K562 (cell line): ENCODE data around the gene SNRPD2. TPM values are rescaled to one million over a fixed set of nuclear protein-coding genes. Genes with fewer than 3 reads are reported as not detected.
A peak's percentile ranks its signal among the peaks of the same experiment; 100 is the strongest.

Experiments used
- ATF4 ChIP-seq: fragments of 450-650 bp; formaldehyde crosslinking; IDR thresholded peaks from 2 replicates; pipeline ENCODE4 v1.4.0; 2022; ENCODE audit warnings: mild to moderate bottlenecking, moderate library complexity
- BRCA1 ChIP-seq, 2 experiments: fragments of 450-650 bp in 1 of 2; sonication (generic) in 1 of 2; formaldehyde crosslinking in 1 of 2; IDR thresholded peaks; 2 replicates each; pipeline versions ENCODE4 v1.5.0 to v1.6.1; 2017 to 2020; ENCODE audit warnings: mild to moderate bottlenecking in 1 of 2, missing genetic modification reagents in 1 of 2
- CBX2 ChIP-seq: fragments of 200-600 bp; sonication (generic); IDR thresholded peaks from one replicate; pipeline ENCODE4 v1.6.1; 2012; ENCODE audit warnings: mild to moderate bottlenecking, low read length, inconsistent platforms; ENCODE audit not compliant: insufficient read depth, poor library complexity, severe bottlenecking
- COPS2 ChIP-seq: fragments of 450-650 bp; conservative IDR thresholded peaks from 2 replicates; pipeline ENCODE4 v1.6.1; 2016; ENCODE audit warnings: mild to moderate bottlenecking, moderate library complexity
- ELF1 ChIP-seq: fragments of 200-800 bp; sonication (Bioruptor generic); IDR thresholded peaks from 2 replicates; pipeline ENCODE4 v1.6.1; 2016; ENCODE audit warnings: missing genetic modification characterization, missing compliant biosample characterization
- FOSL1 ChIP-seq: fragments of 200-800 bp; sonication (Bioruptor generic); conservative IDR thresholded peaks from 2 replicates; pipeline ENCODE4 v1.6.1; 2016; ENCODE audit warnings: missing genetic modification characterization, missing compliant biosample characterization
- KDM4B ChIP-seq, 2 experiments: fragments of 450-650 bp in 1 of 2; sonication (generic) in 1 of 2; IDR thresholded peaks; 2 replicates each; pipeline ENCODE4 v1.6.1; 2016 to 2017; ENCODE audit warnings: borderline replicate concordance in 2 of 2, antibody characterized with exemption in 1 of 2, low read depth in 1 of 2, mild to moderate bottlenecking in 1 of 2
- KHSRP ChIP-seq: fragments of 450-650 bp; IDR thresholded peaks from 2 replicates; pipeline ENCODE4 v1.6.1; 2017
- MAX ChIP-seq: sonication (generic); formaldehyde crosslinking; IDR thresholded peaks from 2 replicates; pipeline ENCODE4 v1.9.0; 2022; ENCODE audit warnings: mild to moderate bottlenecking, missing genetic modification reagents
- NEUROD1 ChIP-seq: fragments of 150-350 bp; IDR thresholded peaks from 2 replicates; pipeline ENCODE4 v1.6.1; 2014; ENCODE audit warnings: borderline replicate concordance, low read length, low read depth; ENCODE audit not compliant: partially characterized antibody
- RBFOX2 ChIP-seq: fragments of 200-400 bp; formaldehyde crosslinking; IDR thresholded peaks from 2 replicates; pipeline ENCODE4 v1.6.1; 2017; ENCODE audit warnings: low read depth, mild to moderate bottlenecking, low read length, moderate library complexity
- SMAD3 ChIP-seq: fragments of 450-650 bp; formaldehyde crosslinking; conservative IDR thresholded peaks from 2 replicates; pipeline ENCODE4 v1.4.0; 2020; ENCODE audit warnings: mild to moderate bottlenecking
- SPI1 ChIP-seq: IDR thresholded peaks from 2 replicates; pipeline ENCODE4 v1.6.1; 2011; ENCODE audit warnings: low read depth, low read length, control low read depth, borderline replicate concordance
- TGIF2 ChIP-seq: sonication (generic); formaldehyde crosslinking; IDR thresholded peaks from 2 replicates; pipeline ENCODE4 v1.8.1; 2022; ENCODE audit warnings: mild to moderate bottlenecking, missing genetic modification reagents, moderate library complexity
- ZKSCAN8 ChIP-seq: fragments of 200-800 bp; sonication (Bioruptor generic); IDR thresholded peaks from 2 replicates; pipeline ENCODE4 v1.6.1; 2016; ENCODE audit warnings: missing genetic modification characterization, missing compliant biosample characterization
- ZNF324 ChIP-seq: fragments of 250-450 bp; sonication (Bioruptor Pico); IDR thresholded peaks from 2 replicates; pipeline ENCODE4 v1.4.0; 2020; ENCODE audit warnings: mild to moderate bottlenecking
- ZNF444 ChIP-seq: fragments of 250-450 bp; sonication (Bioruptor Pico); IDR thresholded peaks from 2 replicates; pipeline ENCODE4 v1.4.0; 2020; ENCODE audit warnings: mild to moderate bottlenecking, moderate library complexity
- ZNF445 ChIP-seq: fragments of 250-450 bp; sonication (Bioruptor Pico); IDR thresholded peaks from 2 replicates; pipeline ENCODE4 v1.4.0; 2020; ENCODE audit warnings: low read depth, mild to moderate bottlenecking, moderate library complexity
- ZNF707 ChIP-seq: fragments of 250-450 bp; sonication (Bioruptor Pico); conservative IDR thresholded peaks from 2 replicates; pipeline ENCODE4 v1.8.0; 2022; ENCODE audit warnings: inconsistent platforms, mild to moderate bottlenecking, moderate library complexity
- ZNF785 ChIP-seq: fragments of 250-450 bp; sonication (Bioruptor Pico); IDR thresholded peaks from 2 replicates; pipeline ENCODE4 v1.4.0; 2020; ENCODE audit warnings: mild to moderate bottlenecking
- polyA plus RNA-seq, 8 experiments: library from polyadenylated mRNA; depleted of rRNA in 4 of 8; stranded (reverse) in 5 of 8; unstranded in 3 of 8; fragments of >200 nt; fragmentation: Nextera tagmentation in 2 of 8; fragmentation: Illumina TruSeq in 1 of 8; extraction: Ambion mirVana in 2 of 8; extraction: Trizol in 1 of 8; gene quantifications; 2 replicates each; pipeline versions ENCODE4 v1.2.1 to v1.2.3, GENCODE V29; 2011 to 2014; ENCODE audit warnings: inconsistent platforms in 1 of 8, missing spikeins in 1 of 8
- total RNA-seq, 7 experiments: library from RNA; depleted of rRNA in 6 of 7; stranded (reverse); fragments of >200 nt in 6 of 7; fragmentation: Illumina TruSeq in 2 of 7; extraction: Trizol in 2 of 7; gene quantifications; 2 replicates each; pipeline versions ENCODE4 v1.2.1 to v1.2.3, GENCODE V29; 2011 to 2021; ENCODE audit warnings: low replicate concordance in 1 of 7
- TF ChIP-seq, protein P1 (sequence below): fragments of 450-650 bp; IDR thresholded peaks from 2 replicates; pipeline ENCODE4 v1.6.1; 2016
- TF ChIP-seq, protein P2 (sequence below), 2 experiments: fragments of 150-350 bp in 1 of 2; IDR thresholded peaks; 2 replicates each; pipeline ENCODE4 v1.6.1; 2012 to 2016; ENCODE audit warnings: low read depth in 2 of 2, low read length in 2 of 2, mild to moderate bottlenecking in 1 of 2, moderate library complexity in 1 of 2

Gene SNRPD2
- total and polyA plus RNA-seq, 9 of the 15 experiments (the other 6 are each of a cell fraction or from before 2014, with no cell fraction given) = 728 to 4,411 (median 1,029) TPM

- TF ChIP-seq ZNF785 (CRISPR knock-in tag) (no peak), ZKSCAN8 (CRISPR knock-in tag) (no peak), NEUROD1 (no peak), ELF1 (peak; percentile 80), MAX (CRISPR knock-in tag) (peak; percentile 34; the same call in 1 of the 2 replicates), CBX2 (no peak), ZNF707 (CRISPR knock-in tag) (no peak), SPI1 (peak; percentile 52; the same call in 1 of the 2 replicates), ZNF445 (CRISPR knock-in tag) (no peak), COPS2 (no peak), ZNF324 (CRISPR knock-in tag) (no peak), ATF4 (no peak), BRCA1 (IDR thresholded peaks at IDR 0.05) (no peak), BRCA1 (CRISPR knock-in tag; IDR thresholded peaks at IDR 0.05) (0 out of 2 replicates have a peak, but pooled peaks have one; percentile 49), KHSRP (no peak), FOSL1 (tag) (no peak), ZNF444 (CRISPR knock-in tag) (no peak), KDM4B (IDR thresholded peaks at IDR 0.05; ENCODE audit: borderline replicate concordance in 2 of 2, low read depth in 1 of 2) (no peak), SMAD3 (CRISPR knock-in tag) (no peak), TGIF2 (CRISPR knock-in tag) (no peak), RBFOX2 (peak; percentile 68)
- TF ChIP-seq, protein P1, sequence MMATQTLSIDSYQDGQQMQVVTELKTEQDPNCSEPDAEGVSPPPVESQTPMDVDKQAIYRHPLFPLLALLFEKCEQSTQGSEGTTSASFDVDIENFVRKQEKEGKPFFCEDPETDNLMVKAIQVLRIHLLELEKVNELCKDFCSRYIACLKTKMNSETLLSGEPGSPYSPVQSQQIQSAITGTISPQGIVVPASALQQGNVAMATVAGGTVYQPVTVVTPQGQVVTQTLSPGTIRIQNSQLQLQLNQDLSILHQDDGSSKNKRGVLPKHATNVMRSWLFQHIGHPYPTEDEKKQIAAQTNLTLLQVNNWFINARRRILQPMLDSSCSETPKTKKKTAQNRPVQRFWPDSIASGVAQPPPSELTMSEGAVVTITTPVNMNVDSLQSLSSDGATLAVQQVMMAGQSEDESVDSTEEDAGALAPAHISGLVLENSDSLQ = no peak
- TF ChIP-seq, protein P2, sequence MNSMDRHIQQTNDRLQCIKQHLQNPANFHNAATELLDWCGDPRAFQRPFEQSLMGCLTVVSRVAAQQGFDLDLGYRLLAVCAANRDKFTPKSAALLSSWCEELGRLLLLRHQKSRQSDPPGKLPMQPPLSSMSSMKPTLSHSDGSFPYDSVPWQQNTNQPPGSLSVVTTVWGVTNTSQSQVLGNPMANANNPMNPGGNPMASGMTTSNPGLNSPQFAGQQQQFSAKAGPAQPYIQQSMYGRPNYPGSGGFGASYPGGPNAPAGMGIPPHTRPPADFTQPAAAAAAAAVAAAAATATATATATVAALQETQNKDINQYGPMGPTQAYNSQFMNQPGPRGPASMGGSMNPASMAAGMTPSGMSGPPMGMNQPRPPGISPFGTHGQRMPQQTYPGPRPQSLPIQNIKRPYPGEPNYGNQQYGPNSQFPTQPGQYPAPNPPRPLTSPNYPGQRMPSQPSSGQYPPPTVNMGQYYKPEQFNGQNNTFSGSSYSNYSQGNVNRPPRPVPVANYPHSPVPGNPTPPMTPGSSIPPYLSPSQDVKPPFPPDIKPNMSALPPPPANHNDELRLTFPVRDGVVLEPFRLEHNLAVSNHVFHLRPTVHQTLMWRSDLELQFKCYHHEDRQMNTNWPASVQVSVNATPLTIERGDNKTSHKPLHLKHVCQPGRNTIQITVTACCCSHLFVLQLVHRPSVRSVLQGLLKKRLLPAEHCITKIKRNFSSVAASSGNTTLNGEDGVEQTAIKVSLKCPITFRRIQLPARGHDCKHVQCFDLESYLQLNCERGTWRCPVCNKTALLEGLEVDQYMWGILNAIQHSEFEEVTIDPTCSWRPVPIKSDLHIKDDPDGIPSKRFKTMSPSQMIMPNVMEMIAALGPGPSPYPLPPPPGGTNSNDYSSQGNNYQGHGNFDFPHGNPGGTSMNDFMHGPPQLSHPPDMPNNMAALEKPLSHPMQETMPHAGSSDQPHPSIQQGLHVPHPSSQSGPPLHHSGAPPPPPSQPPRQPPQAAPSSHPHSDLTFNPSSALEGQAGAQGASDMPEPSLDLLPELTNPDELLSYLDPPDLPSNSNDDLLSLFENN (IDR thresholded peaks at IDR 0.05; ENCODE audit: low read depth in 2 of 2, low read length in 2 of 2) = no peak
These were observed 20.9 kb downstream of the SNRPD2 start (continued) for GRCh38 chr19:45670670-45671453.
